ENCODE data around the gene BANF2.

The BANF2 gene

DNA sequence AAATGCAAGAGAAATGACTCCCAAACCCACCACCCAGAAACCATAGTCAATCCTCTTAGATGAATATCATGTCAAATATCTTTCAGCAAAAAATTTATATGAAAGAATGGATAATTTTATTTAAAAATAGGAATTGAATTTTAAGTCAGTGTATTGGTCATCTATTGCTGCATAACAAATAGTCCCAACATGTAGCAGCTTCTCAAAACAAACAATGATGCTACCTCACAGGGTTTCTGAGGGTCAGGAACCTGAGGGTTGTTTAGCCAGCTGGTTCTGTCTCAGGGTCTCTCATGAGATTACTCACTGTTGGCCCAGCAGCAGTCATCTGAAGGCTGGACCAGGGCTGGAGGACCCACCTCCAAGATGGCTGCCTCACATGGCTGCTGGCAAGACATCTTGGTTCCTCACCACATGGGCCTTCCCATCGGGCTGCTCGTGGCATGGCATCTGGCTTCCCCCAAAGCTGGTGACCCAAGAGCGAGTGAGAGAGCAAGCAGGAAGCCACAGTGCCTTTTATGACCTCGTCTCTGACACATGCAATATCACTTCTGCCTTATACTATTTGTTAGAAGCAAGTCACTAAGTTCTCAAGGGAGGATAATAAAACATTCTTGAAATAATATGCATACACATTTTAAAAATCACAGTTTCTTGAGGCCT is 36.3 kb downstream of the BANF2 start:
- DNase-seq: peak; percentile 16

DNA sequence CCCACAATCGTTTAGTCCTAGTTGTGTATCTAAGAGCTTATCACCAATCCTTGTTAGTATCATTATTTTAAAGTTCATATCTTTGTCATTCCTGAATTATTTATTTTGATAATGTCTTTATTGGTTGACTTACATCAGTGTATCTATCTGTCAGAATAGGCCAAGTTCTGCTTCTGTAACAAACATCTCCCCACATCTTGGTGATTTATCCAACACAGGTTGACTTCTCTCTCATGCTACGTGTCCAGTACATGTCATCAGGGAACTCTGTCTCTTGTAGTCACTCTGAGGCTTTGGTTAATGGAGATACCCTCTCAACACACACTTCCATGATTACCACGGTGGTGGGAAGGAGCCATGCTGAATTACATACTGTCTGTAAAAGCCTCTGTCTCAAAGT is 38.4 kb downstream of the BANF2 start:
- no peak for DNase-seq

DNA sequence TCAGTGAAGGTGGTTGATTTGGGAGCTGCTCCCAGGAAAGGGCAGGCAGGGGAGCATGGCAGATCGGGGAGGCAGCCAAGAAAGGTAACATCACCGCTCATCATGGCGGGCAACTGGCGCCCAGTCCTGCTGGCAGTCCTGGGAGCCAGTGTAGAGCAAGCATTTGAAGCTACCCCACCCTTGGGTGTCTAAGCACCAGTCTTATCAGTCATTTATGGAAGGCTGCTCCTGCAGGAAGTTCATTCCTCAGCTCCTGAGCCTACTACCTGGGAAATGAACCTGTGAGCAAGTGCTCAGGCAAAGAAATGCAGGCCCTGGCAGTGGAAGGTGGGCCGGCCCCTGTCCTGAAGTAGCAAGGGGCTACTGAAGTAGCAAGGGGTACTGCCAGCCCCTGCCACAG is 41.5 kb downstream of the BANF2 start:
- no peak for DNase-seq

DNA sequence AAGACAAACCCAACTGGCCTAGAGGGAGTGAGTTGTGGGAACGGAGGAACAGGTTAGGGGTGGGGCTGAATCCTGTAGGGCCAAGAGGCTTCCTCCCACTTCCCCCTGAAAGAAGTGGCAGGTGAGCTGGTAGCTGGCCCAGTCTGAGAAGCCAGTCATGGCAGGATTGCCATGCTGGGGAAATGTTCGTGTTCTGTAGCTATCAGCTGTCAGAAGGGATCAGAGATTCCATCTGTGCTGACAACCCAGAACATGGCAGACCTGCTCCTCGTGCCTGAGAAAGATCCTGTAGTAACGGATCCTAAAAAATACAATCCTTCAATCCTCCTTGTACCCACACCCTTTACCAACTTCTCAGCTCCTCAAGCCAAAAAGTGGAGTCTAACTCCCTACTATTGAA is 43.0 kb downstream of the BANF2 start:
- no peak for DNase-seq

DNA sequence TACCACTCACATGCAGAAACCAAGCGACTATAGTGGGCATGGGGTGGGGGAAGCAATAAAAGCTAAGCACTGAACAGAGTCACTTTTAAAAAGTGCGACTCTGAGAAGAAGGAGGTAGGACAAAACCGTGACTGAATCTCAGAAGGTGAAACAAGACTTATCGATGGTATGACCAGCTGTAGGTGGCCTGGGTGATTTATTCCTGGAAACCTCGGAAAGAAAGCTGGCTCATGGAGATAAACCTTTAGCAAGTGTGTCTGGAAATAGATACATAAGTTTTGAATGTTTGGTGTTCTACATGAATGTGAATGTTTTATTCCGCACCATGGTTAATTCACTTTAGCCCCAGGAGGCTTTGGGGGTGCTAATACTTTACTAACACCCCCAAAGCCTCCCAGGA is 43.9 kb downstream of the BANF2 start:
- DNase-seq: no peak

DNA sequence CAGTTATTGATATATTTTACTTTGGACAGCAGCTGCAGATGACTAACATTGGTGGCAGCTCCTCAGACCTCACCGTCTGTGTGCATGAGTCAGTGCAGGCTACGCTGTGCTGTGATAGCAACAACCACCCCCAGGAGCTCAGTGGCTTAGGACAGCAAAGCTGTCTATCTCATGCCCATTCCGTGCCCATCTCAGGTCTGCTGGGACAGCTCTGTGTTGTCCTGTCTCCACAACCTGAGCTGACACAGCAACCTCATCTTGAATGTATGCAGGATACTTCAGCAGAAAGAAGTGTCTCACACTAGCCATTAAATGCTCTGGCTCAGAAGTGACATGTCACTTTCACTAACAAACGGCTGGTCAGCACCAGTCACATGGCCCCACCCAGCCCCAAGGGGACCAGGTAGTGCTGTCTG is 47.7 kb downstream of the BANF2 start:
- no peak for DNase-seq

DNA sequence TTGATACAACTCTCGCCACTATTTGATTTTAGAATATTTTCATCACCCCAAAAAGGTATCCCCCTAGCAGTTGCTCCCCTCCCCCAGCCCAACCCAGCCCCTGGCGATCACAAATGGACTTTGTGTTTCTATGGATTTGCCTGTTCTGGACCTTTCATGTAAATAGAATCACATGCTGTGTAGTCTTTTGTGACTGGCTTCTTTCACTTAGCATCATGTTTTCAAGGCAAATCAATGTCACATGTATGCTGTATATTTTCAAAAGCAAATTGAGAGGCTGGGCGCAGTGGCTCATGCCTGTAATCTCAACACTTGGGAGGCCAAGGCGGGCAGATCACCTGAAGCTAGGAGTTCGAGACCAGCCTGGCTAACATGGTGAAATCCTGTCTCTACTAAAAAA is 48.5 kb downstream of the BANF2 start:
- no peak for DNase-seq

DNA sequence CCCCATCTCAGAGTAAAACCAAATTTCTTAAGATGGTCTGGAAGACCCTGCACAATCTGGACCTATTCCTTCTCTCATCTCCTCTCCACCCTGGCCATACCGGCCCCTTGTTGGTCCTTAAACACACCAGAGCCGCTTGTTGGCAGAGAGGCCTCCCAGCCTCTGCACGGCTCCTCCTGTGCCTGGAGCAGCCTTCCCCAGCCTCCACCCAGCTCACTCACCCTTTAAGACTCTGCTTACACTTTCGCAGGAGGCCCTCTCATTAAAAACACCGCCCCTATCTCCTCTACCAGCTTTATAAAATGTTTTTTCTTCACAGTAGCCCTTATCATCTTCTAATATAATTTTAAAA is 49.8 kb downstream of the BANF2 start:
- DNase-seq: no peak

DNA sequence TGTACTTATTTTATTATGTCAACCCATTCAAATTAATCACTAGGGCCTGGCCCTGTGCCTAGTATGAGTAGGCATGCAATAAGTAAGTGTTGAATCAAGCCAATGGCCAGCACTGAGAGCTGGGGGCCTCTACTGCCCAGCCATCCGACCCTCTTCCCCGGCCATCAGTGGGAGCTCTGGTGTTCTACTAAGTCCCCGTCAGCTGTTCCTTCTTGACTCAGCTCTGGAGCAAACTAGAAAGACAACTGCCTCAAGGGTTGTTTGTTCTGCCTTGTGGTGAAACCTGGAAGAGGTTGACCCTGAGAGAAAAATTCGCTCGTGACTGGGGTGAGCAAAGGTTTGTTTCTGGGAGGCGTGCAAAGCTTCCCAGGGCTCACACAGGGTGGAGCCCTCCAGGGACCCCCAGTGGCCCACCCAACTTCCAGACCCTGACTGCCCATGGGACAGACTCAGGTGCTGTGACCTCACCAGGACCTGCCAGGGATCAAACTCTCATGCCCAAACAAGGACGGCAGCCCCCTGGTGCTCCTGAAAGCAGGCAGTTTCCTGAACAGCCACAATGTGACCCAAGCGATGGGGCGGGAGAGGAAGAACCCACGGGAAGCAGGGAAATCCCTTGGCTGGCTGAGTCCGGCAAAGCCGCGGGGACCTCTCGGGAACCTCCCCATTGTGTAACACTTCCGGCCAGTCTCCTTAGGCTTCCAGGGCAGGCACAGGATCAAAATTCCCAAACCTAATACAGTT is 50.4 kb downstream of the BANF2 start:
- no peak for DNase-seq

DNA sequence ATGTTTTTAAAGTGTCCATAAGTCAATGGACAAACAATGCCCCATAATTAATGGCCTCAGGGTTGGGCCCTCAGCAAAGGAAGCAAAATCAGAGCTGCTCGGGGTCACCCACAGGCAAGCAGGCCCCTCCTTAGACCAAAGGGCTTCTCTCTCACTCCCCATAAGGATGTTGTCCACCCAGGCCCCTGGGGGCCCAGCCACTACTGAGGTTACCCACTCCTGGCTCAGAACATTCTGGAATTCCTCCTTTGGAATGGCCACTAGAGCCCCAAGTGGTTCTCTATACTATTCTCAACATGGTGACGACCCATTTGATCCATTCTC is 50.9 kb downstream of the BANF2 start:
- DNase-seq: no peak

DNA sequence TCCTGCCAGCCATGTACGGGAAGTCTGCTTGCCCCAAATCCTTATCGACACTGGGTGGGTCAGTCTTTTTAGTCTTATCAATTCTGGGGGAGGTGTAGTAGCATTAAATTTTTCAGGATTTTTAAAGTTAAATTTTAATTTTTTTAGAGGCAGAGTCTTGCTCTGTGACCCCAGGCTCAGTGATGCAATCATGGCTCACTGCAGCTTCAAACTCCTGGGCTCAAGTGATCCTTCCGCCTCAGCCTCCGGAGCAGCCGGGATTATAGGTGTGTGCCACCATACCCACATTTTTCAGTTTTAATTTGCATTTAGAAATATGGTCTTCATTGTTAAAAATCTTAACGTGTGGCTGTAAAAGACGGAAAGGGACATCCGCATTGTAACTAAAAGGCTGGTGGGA is 51.9 kb downstream of the BANF2 start:
- DNase-seq: no peak

DNA sequence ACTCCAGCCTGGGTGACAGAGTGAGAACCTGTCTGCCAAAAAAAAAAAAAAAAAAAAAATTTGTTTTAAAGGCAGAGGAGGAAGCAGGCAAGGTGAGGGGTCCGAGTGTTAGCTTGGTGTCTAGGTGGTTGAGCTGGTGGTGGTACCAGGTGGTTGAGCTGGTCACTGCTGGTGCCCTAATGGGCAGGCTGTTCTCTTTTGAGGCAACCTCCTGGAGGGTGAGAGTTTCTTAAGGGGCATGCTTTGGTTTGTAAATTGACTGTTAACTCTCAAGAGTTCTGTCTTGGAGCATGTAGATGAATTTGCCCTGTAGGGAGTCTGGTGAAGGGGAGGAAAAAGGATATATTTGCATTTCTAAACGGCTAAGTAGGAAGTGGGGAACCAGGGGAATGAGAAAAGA is 52.7 kb downstream of the BANF2 start:
- no peak for DNase-seq

DNA sequence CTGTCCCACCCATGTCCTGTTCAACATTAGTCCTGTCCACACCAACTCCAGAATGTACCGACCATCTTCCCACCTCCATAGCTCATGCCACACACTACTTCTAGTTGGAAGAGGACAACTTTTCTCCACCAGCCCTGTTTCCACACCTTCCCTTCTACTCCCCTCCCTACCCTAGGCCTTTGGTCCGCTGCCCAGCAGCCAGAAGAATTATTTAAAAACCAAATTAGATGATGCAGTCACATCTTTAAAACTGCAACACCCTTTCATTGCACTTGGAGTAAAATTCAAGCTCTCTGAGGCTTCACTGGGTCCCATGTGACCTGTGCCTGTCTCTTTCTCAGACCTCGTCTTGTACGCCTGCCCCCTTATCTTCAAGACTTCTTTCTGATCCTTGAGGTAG is 53.8 kb downstream of the BANF2 start:
- no peak for DNase-seq

DNA sequence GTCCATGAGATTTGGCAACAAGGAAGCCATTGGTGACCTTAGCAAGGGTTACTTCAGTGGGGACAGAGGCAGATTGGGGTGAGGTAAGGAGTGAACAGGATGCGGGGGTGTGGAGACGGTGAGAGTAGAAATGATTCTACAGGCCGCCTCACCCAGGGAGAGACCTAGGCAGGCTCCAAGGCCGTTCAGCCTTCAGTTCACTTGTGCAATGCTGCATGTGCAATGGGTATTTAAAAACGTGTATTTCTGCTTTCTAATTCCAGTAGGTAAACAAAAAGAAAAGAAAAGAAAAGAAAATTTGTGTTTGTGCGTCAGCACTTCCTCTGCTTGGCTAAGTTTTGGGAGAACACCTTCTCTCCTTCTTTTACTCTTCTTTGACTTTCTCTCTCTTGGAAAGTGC is 56.8 kb downstream of the BANF2 start:
- DNase-seq: no peak

DNA sequence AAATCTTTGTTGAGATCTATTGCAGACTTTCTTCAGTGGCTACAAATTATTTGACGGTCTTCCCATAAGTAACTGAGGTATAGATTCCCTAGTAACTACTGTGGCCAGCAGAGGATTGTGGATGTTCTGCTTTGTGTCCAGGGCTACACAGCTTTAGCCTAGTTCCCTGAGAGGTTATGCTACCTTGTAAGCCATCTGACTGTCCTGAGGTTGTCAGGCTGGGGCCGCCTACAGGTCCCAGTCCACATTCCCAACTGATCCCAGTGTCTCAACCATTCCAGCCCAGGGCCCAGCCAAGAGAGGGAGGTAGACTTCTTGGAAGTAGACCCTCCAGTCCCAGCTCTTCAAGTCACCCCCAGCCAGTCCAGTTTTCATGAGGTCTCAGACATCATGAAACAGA is 57.7 kb downstream of the BANF2 start:
- DNase-seq: no peak

DNA sequence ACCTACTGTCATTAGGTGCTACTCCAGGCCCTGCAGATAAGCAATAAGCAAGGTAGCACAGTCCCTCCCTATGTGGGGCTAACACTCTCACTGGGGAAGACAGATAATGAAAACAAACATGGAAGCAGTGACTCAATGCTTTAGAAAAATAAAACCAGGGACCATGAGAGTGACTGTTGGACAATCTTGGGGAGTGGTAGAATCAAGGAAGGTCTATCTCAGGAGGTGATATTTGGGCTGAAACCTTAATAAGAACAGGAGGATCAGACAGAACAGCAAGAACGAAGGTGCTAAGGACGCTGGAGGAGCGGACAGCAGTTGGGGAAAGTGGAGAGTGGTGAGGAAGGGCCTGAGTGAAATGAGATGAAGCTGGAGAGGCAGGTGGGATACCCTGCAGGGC is 58.2 kb downstream of the BANF2 start:
- DNase-seq: no peak

DNA sequence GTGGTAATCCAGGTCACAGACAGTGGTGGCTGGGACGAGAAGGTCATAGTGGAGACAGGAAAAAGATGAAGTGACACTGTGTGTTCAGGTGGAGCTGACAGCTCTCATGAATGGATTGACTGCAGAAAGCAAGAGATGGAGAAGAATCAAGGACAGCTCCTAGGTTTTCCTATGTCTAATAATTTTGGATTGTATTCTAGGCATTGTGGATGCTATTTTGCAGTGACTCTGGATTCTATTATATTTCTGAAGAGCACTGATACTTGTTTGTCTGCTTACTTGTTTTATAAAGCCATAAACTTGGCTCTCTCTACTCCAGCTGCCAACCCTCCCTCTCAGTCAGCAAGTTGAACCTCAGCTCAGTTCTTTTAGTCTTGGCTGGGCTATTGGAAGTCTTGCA is 58.7 kb downstream of the BANF2 start:
- no peak for DNase-seq

DNA sequence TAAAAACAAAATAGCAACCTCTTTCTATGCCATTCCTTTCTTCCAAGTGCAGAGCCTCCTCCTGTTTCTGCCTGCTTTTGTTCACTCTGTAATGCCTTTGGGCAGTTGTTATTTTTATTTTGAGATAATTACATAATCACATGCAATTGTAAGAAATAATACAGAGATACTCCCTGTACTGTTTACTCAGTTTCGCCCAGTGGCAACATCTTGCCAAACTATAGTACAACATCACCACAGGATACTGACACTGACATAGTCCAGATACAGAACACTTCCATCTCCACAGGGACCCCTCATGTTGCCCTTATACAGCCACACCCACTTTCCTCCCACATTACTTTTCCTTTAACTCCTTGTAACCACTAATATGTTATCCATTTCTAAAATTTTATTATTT is 59.7 kb downstream of the BANF2 start:
- DNase-seq: no peak

DNA sequence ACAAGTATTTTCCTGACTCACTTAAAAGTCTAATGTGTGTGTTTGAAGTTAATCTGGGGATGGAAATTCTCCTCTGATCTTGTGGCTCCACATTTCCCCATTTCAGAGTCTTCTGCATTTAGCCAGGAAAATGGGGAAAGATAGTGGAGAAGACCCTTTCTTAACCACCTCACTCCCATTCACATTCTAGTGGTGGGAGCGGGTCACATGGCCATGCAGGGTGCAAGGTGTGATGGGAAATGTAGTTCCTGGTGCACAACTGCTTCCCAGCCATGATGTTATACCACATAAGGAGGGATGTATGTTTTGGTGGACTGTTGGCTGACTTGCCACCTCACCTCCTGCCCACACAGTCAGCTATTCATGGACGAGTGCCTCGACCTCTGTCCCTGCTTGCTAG is 61.8 kb downstream of the BANF2 start:
- DNase-seq: no peak

DNA sequence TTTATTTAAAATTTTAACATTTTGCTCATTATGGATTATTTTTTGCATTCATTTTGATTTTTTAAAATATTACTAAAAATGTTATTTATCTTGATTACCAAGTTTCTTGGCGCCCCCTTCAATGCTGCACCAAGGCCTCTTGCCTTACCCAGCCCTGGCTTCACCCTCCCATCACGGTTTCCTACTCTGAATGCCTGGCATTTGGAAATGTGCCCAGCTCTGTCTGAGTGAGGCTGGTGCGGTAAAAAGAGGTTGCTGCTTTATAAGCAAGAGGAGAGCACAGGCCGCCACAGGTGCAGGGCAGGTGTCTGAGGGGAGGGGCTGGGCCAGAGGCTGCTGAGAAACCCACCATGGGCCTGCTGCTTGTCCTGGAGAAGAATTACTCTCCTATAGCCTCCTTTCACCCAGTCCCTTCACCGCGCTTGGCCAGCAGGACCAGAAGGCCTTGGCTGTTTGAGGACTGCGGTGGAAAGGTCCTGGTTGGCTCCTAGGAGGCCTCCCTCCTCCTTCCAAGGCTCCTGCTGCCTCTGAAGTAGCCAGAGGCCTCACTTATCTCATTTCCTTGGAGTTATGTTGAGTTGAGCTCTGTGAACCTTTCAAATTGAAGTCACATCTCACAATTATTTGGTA is 62.6 kb downstream of the BANF2 start:
- no peak for DNase-seq

DNA sequence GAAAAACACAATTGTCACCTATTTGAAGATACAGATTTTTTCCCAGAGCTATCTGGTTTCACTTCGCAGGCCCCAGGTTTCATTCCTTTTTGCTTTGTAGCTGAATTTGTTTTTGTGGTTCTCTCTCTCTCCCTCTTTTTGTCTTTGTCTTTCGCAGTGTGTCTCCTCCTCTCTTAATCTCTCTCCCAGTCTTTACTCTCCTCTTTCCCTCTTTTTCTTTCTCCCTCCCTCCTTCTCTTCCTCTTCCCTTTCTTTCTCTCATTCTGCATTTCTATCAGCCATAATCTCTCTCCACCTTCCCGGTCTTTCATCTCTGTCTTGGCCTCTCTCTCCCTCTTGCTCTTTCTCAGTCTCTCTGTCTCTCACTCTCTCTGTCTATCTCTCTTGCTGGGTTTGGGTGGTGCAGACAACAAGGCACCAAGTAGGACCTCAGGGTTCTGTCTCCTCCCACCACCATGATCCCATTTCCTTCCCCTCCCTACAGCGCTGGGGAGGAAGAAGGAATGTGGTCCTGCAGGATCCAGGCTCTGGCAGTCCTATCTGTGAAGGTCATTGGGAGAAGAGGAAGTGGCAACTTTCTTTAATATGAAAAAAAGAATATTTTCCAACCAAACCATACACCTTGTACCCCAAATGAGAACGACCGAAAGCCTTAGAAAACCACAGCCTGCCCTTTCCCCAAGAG is 63.2 kb downstream of the BANF2 start:
- no peak for DNase-seq

DNA sequence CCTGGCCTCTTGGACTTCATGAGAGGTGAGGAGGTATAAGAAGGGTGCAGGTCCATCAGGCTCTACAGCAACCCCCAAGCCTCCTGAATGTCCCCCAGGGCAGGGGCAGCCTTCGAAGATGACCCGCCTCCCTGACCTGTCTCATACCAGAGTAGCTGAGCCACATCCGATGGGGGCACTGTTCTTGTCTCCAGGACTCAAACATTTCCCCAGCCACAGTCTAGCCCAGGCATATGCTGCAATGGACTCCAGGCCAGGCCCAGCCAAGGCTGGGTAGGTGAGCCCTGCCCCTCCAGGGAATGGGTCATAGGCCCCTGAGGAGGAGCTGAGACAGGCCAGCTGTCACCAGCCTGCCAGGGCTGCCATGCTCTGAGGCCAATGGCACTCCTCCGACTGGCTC is 65.3 kb downstream of the BANF2 start:
- no peak for DNase-seq

DNA sequence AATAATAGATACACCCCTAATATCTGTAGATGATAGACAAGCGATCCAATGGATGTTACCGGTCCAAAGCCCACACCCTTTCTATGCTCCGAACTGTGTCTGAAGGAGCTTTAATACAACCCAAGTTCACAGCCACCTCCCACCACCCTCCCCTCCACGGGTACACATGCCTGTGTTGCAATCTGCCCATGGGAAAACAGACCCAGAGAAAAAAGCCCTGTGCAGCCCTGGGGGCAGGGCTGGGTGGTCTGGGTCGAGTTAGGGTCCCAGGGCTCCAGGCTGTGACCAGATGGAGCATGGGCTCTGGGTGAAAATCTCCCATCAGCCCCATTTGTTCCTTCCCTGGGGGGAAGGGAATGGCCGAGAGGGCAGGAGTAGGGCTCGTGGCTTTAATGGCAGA is 65.8 kb downstream of the BANF2 start:
- no peak for DNase-seq

DNA sequence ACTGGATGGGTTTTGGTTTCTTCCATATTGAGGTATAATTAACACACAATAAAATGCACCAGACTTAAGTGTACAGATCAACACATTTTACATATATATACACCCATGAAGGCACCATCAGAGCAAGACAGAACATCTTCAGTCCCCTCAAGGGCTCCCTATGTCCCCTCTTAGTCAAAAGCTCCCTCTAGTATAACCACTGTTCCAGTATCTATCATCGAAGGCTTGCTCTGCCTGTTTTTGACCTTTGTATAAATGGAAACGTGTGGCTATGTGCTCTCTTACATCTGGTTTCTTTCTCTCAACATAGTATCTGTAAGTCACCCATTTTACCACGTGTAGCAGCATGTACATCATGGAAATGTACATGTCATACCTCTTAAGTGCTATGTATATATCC is 66.5 kb downstream of the BANF2 start:
- DNase-seq: no peak

All from inflammatory macrophage treated with lipopolysaccharide for 4 hours (primary cell).